Measurements from ENCODE around the gene FOXP1. TPM values are rescaled to one million over a fixed set of nuclear protein-coding genes. Genes with fewer than 3 reads are reported as not detected.
A peak's percentile ranks its signal among the peaks of the same experiment; 100 is the strongest.

Gene FOXP1
- total RNA-seq, 1 experiment from 2014 or later, result 75.3 TPM

GRCh38 chr3:71121429-71122167 lies 461.9 kb downstream of the FOXP1 start:
- no peak overlapping the region for H3K27ac ChIP-seq (ENCODE audit: insufficient read length, low read depth, low read length)

More at GRCh38 chr3:71121429-71122167, 461.9 kb downstream of the FOXP1 start:
- Histone ChIP-seq H4K8ac (replicated peaks; ENCODE audit: insufficient read length, low read depth, low read length) (no peak overlapping the region), H3K18ac (ENCODE audit: insufficient read length, low read depth, low read length) (no peak overlapping the region), H3K79me2 (ENCODE audit: insufficient read depth, low read length) (no peaks in the 10 kb centered on the region), H3K56ac (ENCODE audit: insufficient read length, low read depth, low read length) (no peak overlapping the region), H3K9me3 (ENCODE audit: control insufficient read depth, low read depth, low read length) (no peaks in the 10 kb centered on the region), H2AFZ (ENCODE audit: low read length) (no peak overlapping the region), H4K5ac (ENCODE audit: insufficient read length, low read depth, low read length) (no peak overlapping the region), H2BK5ac (ENCODE audit: insufficient read length, low read length) (no peak overlapping the region), H3K79me1 (ENCODE audit: insufficient read depth, low read depth, low read length, poor library complexity, severe bottlenecking) (no peaks in the 10 kb centered on the region), H3K9ac (ENCODE audit: extremely low read depth, insufficient read length, low read length) (no peak overlapping the region), H2BK120ac (ENCODE audit: low read depth, low read length, poor library complexity, severe bottlenecking) (no peak overlapping the region), H3K23ac (ENCODE audit: insufficient read length, low read depth, low read length) (no peak overlapping the region), H3K14ac (ENCODE audit: insufficient read depth, low read length) (no peak overlapping the region), H3T11ph (ENCODE audit: low read length) (no peak overlapping the region), H3K4me1 (ENCODE audit: insufficient read depth, low read length) (no peaks in the 10 kb centered on the region), H3K4ac (ENCODE audit: low read depth, low read length) (no peak overlapping the region), H2BK15ac (ENCODE audit: low read depth, low read length) (no peak overlapping the region), H2AK5ac (ENCODE audit: insufficient read length, low read length) (no peak overlapping the region), H3K27me3 (ENCODE audit: insufficient read depth, low read length) (no peaks in the 10 kb centered on the region), H3K4me2 (ENCODE audit: insufficient read depth, insufficient read length, low read length) (no peak overlapping the region), H2BK12ac (ENCODE audit: insufficient read length, low read depth, low read length) (no peak overlapping the region), H4K91ac (ENCODE audit: insufficient read length, low read depth, low read length) (no peak overlapping the region), H2BK20ac (ENCODE audit: low read depth, low read length, poor library complexity, severe bottlenecking) (no peak overlapping the region), H4K20me1 (ENCODE audit: control insufficient read depth, insufficient read depth, insufficient read length) (no peaks in the 10 kb centered on the region), H3K23me2 (ENCODE audit: insufficient read length, low read depth, low read length, poor library complexity, severe bottlenecking) (no peaks in the 10 kb centered on the region)
- Mint-ChIP-seq H3K27ac (peak overlapping the region in 2 of 3 experiments; percentile 11 to 60; a peak in 2 of 7 replicates), H3K9me3 (no peaks in the 10 kb centered on the region), H3K27me3 (ENCODE audit: low read depth) (no peaks in the 10 kb centered on the region; the same call in 1 of the 2 replicates), H3K4me1 (peaks cover 11 to 13% of the 10 kb centered on the region in 2 experiments), H3K36me3 (ENCODE audit: insufficient read depth in 1 of 3, low read depth in 3 of 3) (no peaks in the 10 kb centered on the region), H3K4me3 (no peak overlapping the region)
- no peak for DNase-seq
- TF ChIP-seq CTCF (conservative IDR thresholded peaks at IDR 0.05), result no peak
- no CpG with 5 or more reads among the region's 3 CpGs for whole genome bisulfite sequencing (ENCODE audit: extremely low coverage, insufficient read length, low lambda C conversion rate)

Measured in H9 (cell line).